Naive thymus-derived CD4-positive, alpha-beta T cell (primary cell): ENCODE data around the gene FLNB. TPM values are rescaled to one million over a fixed set of nuclear protein-coding genes. Genes with fewer than 3 reads are reported as not detected.
"Not testable (repeated sequence)": the region's sequence is repeated elsewhere in the genome, so short reads cannot be mapped to it uniquely, and the experiment has no call there.

ENCODE experiments used
- ATAC-seq: fragments of 150-1000 bp; cut with Tn5 transposase; 2 replicates; pipeline ENCODE4 v1.10.0; 2021; ENCODE audit warnings: mild to moderate bottlenecking, moderate library complexity
- CTCF ChIA-PET: fragments of 350-600 bp; sonication (Branson Sonifier 250); formaldehyde crosslinking; loops from one replicate; lab custom pipeline; 2021; ENCODE audit warnings: antibody characterized with exemption; lab: Charles Lee
- POLR2A ChIA-PET: fragments of 350-600 bp; sonication (Branson Sonifier 250); formaldehyde crosslinking; loops from one replicate; lab custom pipeline; 2021; ENCODE audit warnings: antibody characterized with exemption, inconsistent platforms; lab: Charles Lee
- DNase-seq, 9 donors: peaks; one replicate each; pipeline versions ENCODE4 v3.0.0 to v3.0.0-alpha.2; 2020 to 2022; ENCODE audit warnings: mixed read lengths in 1 of 9
- H3K27ac ChIP-seq: one replicate; pipeline ENCODE4 v1.7.0; 2013; ENCODE audit warnings: mild to moderate bottlenecking, low read depth, low read length, moderate library complexity
- H3K27me3 ChIP-seq, 2 donors: one replicate each; pipeline ENCODE4 v1.7.0; 2013; ENCODE audit warnings: low read length in 2 of 2, mild to moderate bottlenecking in 2 of 2, moderate library complexity in 2 of 2; ENCODE audit not compliant: control insufficient read depth in 2 of 2, insufficient read depth in 2 of 2
- H3K36me3 ChIP-seq, 3 experiments: 1 replicate in 2 of 3; 2 replicates in 1 of 3; pipeline ENCODE4 v1.7.0; 2013; ENCODE audit warnings: low read length in 3 of 3, mild to moderate bottlenecking in 3 of 3, moderate library complexity in 1 of 3; ENCODE audit not compliant: insufficient read depth in 3 of 3, control insufficient read depth in 2 of 3
- H3K4me1 ChIP-seq, 2 donors: one replicate each; pipeline ENCODE4 v1.7.0; 2013; ENCODE audit warnings: low read length in 2 of 2, mild to moderate bottlenecking in 2 of 2, moderate library complexity in 1 of 2; ENCODE audit not compliant: control insufficient read depth in 2 of 2, insufficient read depth in 2 of 2
- H3K4me3 ChIP-seq: 2 replicates; pipeline ENCODE4 v1.7.0; 2013; ENCODE audit warnings: mild to moderate bottlenecking, low read length
- H3K9me3 ChIP-seq, 3 experiments: 1 replicate in 2 of 3; 2 replicates in 1 of 3; pipeline ENCODE4 v1.7.0; 2013; ENCODE audit warnings: low read length in 3 of 3; ENCODE audit not compliant: control insufficient read depth in 2 of 3
- H3K27ac Mint-ChIP-seq, 9 donors: one replicate each; pipeline ENCODE4 v1.8.0; 2020 to 2022; ENCODE audit warnings: mixed read lengths in 9 of 9, mild to moderate bottlenecking in 8 of 9, moderate library complexity in 5 of 9, inconsistent platforms in 2 of 9
- H3K27me3 Mint-ChIP-seq, 5 donors: one replicate each; pipeline ENCODE4 v1.8.0; 2021 to 2022; ENCODE audit warnings: mixed read lengths in 5 of 5, mild to moderate bottlenecking in 1 of 5
- H3K36me3 Mint-ChIP-seq, 5 donors: one replicate each; pipeline ENCODE4 v1.8.0; 2020 to 2022; ENCODE audit warnings: mixed read lengths in 5 of 5, mild to moderate bottlenecking in 3 of 5, inconsistent platforms in 1 of 5
- H3K4me1 Mint-ChIP-seq, 7 donors: one replicate each; pipeline ENCODE4 v1.8.0; 2020 to 2022; ENCODE audit warnings: mixed read lengths in 7 of 7, mild to moderate bottlenecking in 3 of 7, inconsistent platforms in 1 of 7
- H3K4me3 Mint-ChIP-seq, 10 donors: one replicate each; pipeline ENCODE4 v1.8.0; 2020 to 2022; ENCODE audit warnings: mild to moderate bottlenecking in 10 of 10, mixed read lengths in 10 of 10, moderate library complexity in 6 of 10, inconsistent platforms in 2 of 10
- H3K9me3 Mint-ChIP-seq, 11 donors: one replicate each; pipeline ENCODE4 v1.8.0; 2020 to 2022; ENCODE audit warnings: mixed read lengths in 11 of 11, mild to moderate bottlenecking in 4 of 11, inconsistent platforms in 1 of 11, moderate library complexity in 1 of 11
- intact Hi-C, 2 donors: fragments of 100-400 bp; cut with micrococcal nuclease; formaldehyde crosslinking; loops; one replicate each; pipeline ENCODE4 v1.15.1; 2023
- polyA plus RNA-seq, 2 donors: library from polyadenylated mRNA; unstranded; fragments of 300-500 nt; fragmentation: Illumina TruSeq; gene quantifications; one replicate each; pipeline ENCODE4 v1.2.3, GENCODE V29; 2021
- total RNA-seq, 6 experiments: library from RNA in 5 of 6; stranded (reverse) in 5 of 6; gene quantifications; 1 replicate in 5 of 6; 2 replicates in 1 of 6; pipeline ENCODE4 v1.2.3 and lab custom pipeline; 2021 to 2026

The FLNB gene
- total and polyA plus RNA-seq, 7 experiments from 2014 or later, result 15.7 to 66.7 (median 47.6) TPM

GRCh38 chr3:58198804-58199203 lies 190.6 kb downstream of the FLNB start:
- intact Hi-C loops, result no loop called here
- peaks cover 0 to 4% (median 0%) of the 10 kb centered on the region in 3 experiments for H3K9me3 ChIP-seq
- POLR2A ChIA-PET, result no interaction called here
- CTCF ChIA-PET, result interaction anchor here (0.8 kb wide), 1 partner anchor 19 kb away, joined by 3 read pairs; no protein-coding TSS in a partner anchor
- Mint-ChIP-seq H3K4me1 (peaks cover 0 to 10% (median 5%) of the 10 kb centered on the region in 7 donors), H3K27ac (no peak overlapping the region), H3K36me3 (peaks cover 0 to 5% (median 4%) of the 10 kb centered on the region in 5 donors), H3K4me3 (no peak overlapping the region), H3K9me3 (peaks cover 0 to 22% (median 7%) of the 10 kb centered on the region in 11 donors), H3K27me3 (peaks cover 6 to 19% (median 7%) of the 10 kb centered on the region in 5 donors)
- DNase-seq, result no peak
- no peak overlapping the region for H3K4me3 ChIP-seq
- H3K27ac ChIP-seq, result no peak overlapping the region
- ATAC-seq, result no peak
- no peaks in the 10 kb centered on the region for H3K36me3 ChIP-seq
- no peaks in the 10 kb centered on the region for H3K4me1 ChIP-seq
- no peaks in the 10 kb centered on the region for H3K27me3 ChIP-seq

DNA sequence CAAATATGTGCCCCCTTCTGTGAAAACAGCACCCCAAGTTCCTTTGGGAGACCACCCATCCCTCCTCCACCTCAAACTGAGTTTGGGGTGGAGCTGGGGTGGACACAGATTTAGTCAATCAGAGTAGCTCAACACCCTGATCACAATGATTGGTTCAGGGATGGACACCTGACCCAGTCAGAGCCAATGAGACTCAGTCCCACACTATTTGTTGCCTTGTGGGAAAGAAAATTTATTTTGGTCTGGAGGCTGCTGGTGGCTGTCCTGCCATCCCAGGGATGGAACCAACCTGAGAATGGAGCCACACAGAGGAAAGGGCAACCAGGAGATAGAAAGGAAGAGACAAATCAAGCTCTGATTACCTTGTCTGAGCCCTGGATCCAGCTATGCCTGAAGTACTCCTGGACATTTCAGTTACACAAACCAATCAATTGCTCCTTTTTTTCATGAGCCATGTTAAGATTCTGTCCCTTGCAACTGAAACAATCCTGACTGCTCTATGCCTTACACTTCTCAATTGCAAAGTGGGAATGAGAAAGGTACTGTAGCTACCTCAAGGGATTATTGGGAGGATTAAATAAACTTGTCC lies 192.0 kb downstream of the FLNB start:
- Histone ChIP-seq H3K27ac (no peak overlapping the region), H3K4me3 (no peak overlapping the region), H3K27me3 (no peaks in the 10 kb centered on the region), H3K9me3 (peaks cover 0 to 4% (median 0%) of the 10 kb centered on the region in 3 experiments), H3K4me1 (no peaks in the 10 kb centered on the region), H3K36me3 (no peaks in the 10 kb centered on the region)
- Mint-ChIP-seq H3K27me3 (peaks cover 6 to 19% (median 7%) of the 10 kb centered on the region in 5 donors), H3K9me3 (peaks cover 0 to 22% (median 7%) of the 10 kb centered on the region in 11 donors), H3K4me3 (no peak overlapping the region), H3K4me1 (peaks cover 0 to 10% (median 5%) of the 10 kb centered on the region in 7 donors), H3K27ac (no peak overlapping the region), H3K36me3 (peaks cover 0 to 5% (median 4%) of the 10 kb centered on the region in 5 donors)
- ChIA-PET POLR2A (no interaction called here), CTCF (interaction anchor here (1.2 kb wide), 2 partner anchors 12 to 193 kb away, joined by 3 to 4 read pairs; no protein-coding TSS in a partner anchor)
- no peak for DNase-seq
- no peak for ATAC-seq
- intact Hi-C loops, result no loop called here

GRCh38 chr3:58200846-58201355 lies 192.7 kb downstream of the FLNB start:
- ChIA-PET POLR2A (no interaction called here), CTCF (interaction anchor here (1.2 kb wide), 2 partner anchors 13 to 193 kb away, joined by 3 to 4 read pairs; no protein-coding TSS in a partner anchor)
- Histone ChIP-seq H3K27ac (no peak overlapping the region), H3K4me1 (no peaks in the 10 kb centered on the region), H3K4me3 (no peak overlapping the region), H3K27me3 (no peaks in the 10 kb centered on the region), H3K36me3 (no peaks in the 10 kb centered on the region), H3K9me3 (peaks cover 0 to 4% (median 0%) of the 10 kb centered on the region in 3 experiments)
- Mint-ChIP-seq H3K4me3 (peak overlapping the region in 1 of 10 donors; percentile 29), H3K27me3 (peaks cover 6 to 19% (median 7%) of the 10 kb centered on the region in 5 donors), H3K4me1 (peaks cover 0 to 10% (median 5%) of the 10 kb centered on the region in 7 donors), H3K27ac (no peak overlapping the region), H3K36me3 (peaks cover 0 to 5% (median 4%) of the 10 kb centered on the region in 5 donors), H3K9me3 (peaks cover 0 to 22% (median 7%) of the 10 kb centered on the region in 11 donors)
- DNase-seq (no peak), ATAC-seq (no peak)
- intact Hi-C loops, result no loop called here

DNA sequence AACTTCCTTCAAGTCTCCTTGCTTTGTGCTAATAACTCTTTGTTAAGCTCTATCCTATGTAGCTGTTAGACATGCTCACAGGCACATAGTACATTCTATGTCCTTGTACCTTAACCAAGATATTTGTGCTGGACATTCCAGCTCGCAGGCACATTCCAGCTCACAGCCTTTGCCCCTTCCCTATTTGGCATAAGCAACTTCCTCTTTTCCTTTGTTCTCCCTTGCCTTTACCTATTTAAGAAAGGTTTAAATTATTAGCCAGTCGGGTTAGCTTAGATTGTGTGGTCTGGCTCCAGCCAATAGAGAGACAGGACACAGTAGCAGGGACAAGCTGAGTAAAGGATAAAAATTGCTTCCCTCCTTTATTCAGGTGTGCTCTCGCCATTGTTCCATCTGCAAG lies 193.2 kb downstream of the FLNB start:
- H3K36me3 ChIP-seq, ATAC-seq, H3K4me3 ChIP-seq, H3K9me3 ChIP-seq, DNase-seq, intact Hi-C loops, H3K27ac ChIP-seq, H3K4me1 Mint-ChIP-seq, H3K4me3 Mint-ChIP-seq, POLR2A ChIA-PET, H3K36me3 Mint-ChIP-seq, H3K27me3 ChIP-seq, H3K27ac Mint-ChIP-seq, H3K4me1 ChIP-seq: not testable (repeated sequence)
- Mint-ChIP-seq H3K9me3 (peaks cover 0 to 22% (median 7%) of the 10 kb centered on the region in 11 donors), H3K27me3 (peaks cover 6 to 19% (median 7%) of the 10 kb centered on the region in 5 donors)
- CTCF ChIA-PET, result interaction anchor here (1.2 kb wide), 1 partner anchor 194 kb away, joined by 3 read pairs; no protein-coding TSS in a partner anchor

GRCh38 chr3:58202917-58203360 lies 194.7 kb downstream of the FLNB start:
- ChIA-PET CTCF (no interaction called here), POLR2A (no interaction called here)
- peaks cover 0 to 5% (median 4%) of the 10 kb centered on the region in 5 donors for H3K36me3 Mint-ChIP-seq
- intact Hi-C loops, result no loop called here
- no peaks in the 10 kb centered on the region for H3K4me1 ChIP-seq
- peaks cover 0 to 14% (median 5%) of the 10 kb centered on the region in 7 donors for H3K4me1 Mint-ChIP-seq
- peaks cover 6 to 19% (median 10%) of the 10 kb centered on the region in 5 donors for H3K27me3 Mint-ChIP-seq
- peaks cover 0 to 4% (median 0%) of the 10 kb centered on the region in 3 experiments for H3K9me3 ChIP-seq
- ATAC-seq, result peak; percentile 14
- H3K9me3 Mint-ChIP-seq, result peaks cover 0 to 22% (median 7%) of the 10 kb centered on the region in 11 donors
- H3K4me3 ChIP-seq, result no peak overlapping the region
- no peaks in the 10 kb centered on the region for H3K27me3 ChIP-seq
- no peaks in the 10 kb centered on the region for H3K36me3 ChIP-seq
- H3K27ac ChIP-seq, result no peak overlapping the region
- H3K4me3 Mint-ChIP-seq, result peak overlapping the region in 1 of 10 donors; percentile 22
- H3K27ac Mint-ChIP-seq, result no peak overlapping the region
- no peak for DNase-seq

DNA sequence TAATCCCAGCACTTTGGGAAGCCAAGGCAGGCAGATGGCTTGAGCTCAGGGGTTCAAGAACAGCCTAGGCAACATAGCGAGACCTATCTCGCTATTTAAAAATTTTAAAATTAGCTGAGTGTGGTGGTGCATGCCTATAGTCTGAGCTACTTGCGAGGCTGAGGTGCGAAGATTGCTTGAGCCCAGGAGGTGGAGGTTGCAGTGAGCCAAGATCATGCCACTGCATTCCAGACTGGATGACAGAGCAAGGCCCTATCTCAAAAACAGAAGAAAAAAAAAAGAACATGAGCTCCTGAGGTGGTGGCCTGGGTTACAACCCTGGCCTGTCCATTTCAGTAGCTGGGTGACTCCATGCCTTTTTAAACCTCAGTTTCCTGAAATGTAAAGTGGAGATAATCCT lies 195.3 kb downstream of the FLNB start:
- no peaks in the 10 kb centered on the region for H3K36me3 ChIP-seq
- DNase-seq, result no peak
- no peaks in the 10 kb centered on the region for H3K27me3 ChIP-seq
- ATAC-seq, result no peak
- peaks cover 0 to 5% (median 4%) of the 10 kb centered on the region in 5 donors for H3K36me3 Mint-ChIP-seq
- H3K4me3 Mint-ChIP-seq, result peak overlapping the region in 1 of 10 donors; percentile 22
- peaks cover 0 to 4% (median 0%) of the 10 kb centered on the region in 3 experiments for H3K9me3 ChIP-seq
- H3K27me3 Mint-ChIP-seq, result peaks cover 6 to 19% (median 11%) of the 10 kb centered on the region in 5 donors
- no peak overlapping the region for H3K4me3 ChIP-seq
- POLR2A ChIA-PET, result no interaction called here
- no peak overlapping the region for H3K27ac Mint-ChIP-seq
- H3K27ac ChIP-seq, result no peak overlapping the region
- peaks cover 0 to 22% (median 7%) of the 10 kb centered on the region in 11 donors for H3K9me3 Mint-ChIP-seq
- intact Hi-C loops, result no loop called here
- peaks cover 0 to 14% (median 5%) of the 10 kb centered on the region in 7 donors for H3K4me1 Mint-ChIP-seq
- CTCF ChIA-PET, result no interaction called here
- H3K4me1 ChIP-seq, result no peaks in the 10 kb centered on the region
